GM21367 (cell line): ENCODE data around the gene KRT33B.
"Not testable (repeated sequence)": the region's sequence is repeated elsewhere in the genome, so short reads cannot be mapped to it uniquely, and the experiment has no call there.

Source experiments
- ATAC-seq: cut with Tn5 transposase; IDR thresholded peaks from one replicate; pipeline ENCODE4 v1.9.1; 2021; ENCODE audit not compliant: unreplicated experiment

KRT33B gene

GRCh38 chr17:41350381-41350878 lies 19.2 kb downstream of the KRT33B start, which contains the start of gene KRT33A:
Gene KRT33A (minus strand): TSS chr17:41350828. CDS start chr17:41350767, 61 bp downstream.
- ATAC-seq: not testable (repeated sequence)

GRCh38 chr17:41347869-41348760 lies 21.5 kb downstream of the KRT33B start:
- no peak for ATAC-seq

GRCh38 chr17:41346421-41346820 lies 23.2 kb downstream of the KRT33B start:
- not testable (repeated sequence) for ATAC-seq

- no peak for ATAC-seq
These were observed 23.6 kb downstream of the KRT33B start for GRCh38 chr17:41345992-41346391.

- ATAC-seq: no peak
These were observed 26.6 kb downstream of the KRT33B start for GRCh38 chr17:41343029-41343428.

GRCh38 chr17:41340934-41341861 lies 28.4 kb downstream of the KRT33B start:
- no peak for ATAC-seq

GRCh38 chr17:41340494-41340893 lies 29.1 kb downstream of the KRT33B start:
- ATAC-seq: no peak

GRCh38 chr17:41339571-41340172 lies 29.9 kb downstream of the KRT33B start:
- ATAC-seq: no peak

GRCh38 chr17:41338961-41339485 lies 30.6 kb downstream of the KRT33B start:
- ATAC-seq: no peak

GRCh38 chr17:41335747-41336146 lies 33.9 kb downstream of the KRT33B start:
- no peak for ATAC-seq

- ATAC-seq: no peak
These were observed 35.0 kb downstream of the KRT33B start for GRCh38 chr17:41334385-41335305.

GRCh38 chr17:41333836-41334235 lies 35.8 kb downstream of the KRT33B start:
- ATAC-seq: no peak

GRCh38 chr17:41333098-41333497 lies 36.5 kb downstream of the KRT33B start:
- ATAC-seq: no peak

GRCh38 chr17:41332239-41332638 lies 37.4 kb downstream of the KRT33B start:
- no peak for ATAC-seq

GRCh38 chr17:41331606-41332005 lies 38.0 kb downstream of the KRT33B start:
- ATAC-seq: no peak

GRCh38 chr17:41329279-41329948 lies 40.2 kb downstream of the KRT33B start:
- ATAC-seq: no peak

- ATAC-seq: no peak
These were observed 41.4 kb downstream of the KRT33B start for GRCh38 chr17:41328207-41328606.

- ATAC-seq: no peak
These were observed 42.0 kb downstream of the KRT33B start for GRCh38 chr17:41327411-41328120.
